22Rv1 (cell line): ENCODE results near the gene FAM234A.

ENCODE experiments used
- ZFX ChIP-seq: fragments of 450-650 bp; IDR thresholded peaks from 2 replicates; pipeline ENCODE4 v1.6.1; 2017; ENCODE audit warnings: antibody characterized with exemption, borderline replicate concordance
- TF ChIP-seq, protein P1 (sequence below): fragments of 450-650 bp; IDR thresholded peaks from 2 replicates; pipeline ENCODE4 v1.5.1; 2017; ENCODE audit warnings: mild to moderate bottlenecking

GRCh38 chr16:185213-185612, 49.4 kb upstream of the FAM234A start:
- TF ChIP-seq, protein P1, sequence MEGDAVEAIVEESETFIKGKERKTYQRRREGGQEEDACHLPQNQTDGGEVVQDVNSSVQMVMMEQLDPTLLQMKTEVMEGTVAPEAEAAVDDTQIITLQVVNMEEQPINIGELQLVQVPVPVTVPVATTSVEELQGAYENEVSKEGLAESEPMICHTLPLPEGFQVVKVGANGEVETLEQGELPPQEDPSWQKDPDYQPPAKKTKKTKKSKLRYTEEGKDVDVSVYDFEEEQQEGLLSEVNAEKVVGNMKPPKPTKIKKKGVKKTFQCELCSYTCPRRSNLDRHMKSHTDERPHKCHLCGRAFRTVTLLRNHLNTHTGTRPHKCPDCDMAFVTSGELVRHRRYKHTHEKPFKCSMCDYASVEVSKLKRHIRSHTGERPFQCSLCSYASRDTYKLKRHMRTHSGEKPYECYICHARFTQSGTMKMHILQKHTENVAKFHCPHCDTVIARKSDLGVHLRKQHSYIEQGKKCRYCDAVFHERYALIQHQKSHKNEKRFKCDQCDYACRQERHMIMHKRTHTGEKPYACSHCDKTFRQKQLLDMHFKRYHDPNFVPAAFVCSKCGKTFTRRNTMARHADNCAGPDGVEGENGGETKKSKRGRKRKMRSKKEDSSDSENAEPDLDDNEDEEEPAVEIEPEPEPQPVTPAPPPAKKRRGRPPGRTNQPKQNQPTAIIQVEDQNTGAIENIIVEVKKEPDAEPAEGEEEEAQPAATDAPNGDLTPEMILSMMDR = no peak
- TF ChIP-seq ZFX = no peak
